HG03196 (cell line): ENCODE results near the gene PHRF1.
"Not testable (repeated sequence)": the region's sequence is repeated elsewhere in the genome, so short reads cannot be mapped to it uniquely, and the experiment has no call there.

Experiments
- ATAC-seq: cut with Tn5 transposase; IDR thresholded peaks from one replicate; pipeline ENCODE4 v1.9.1; 2021; ENCODE audit not compliant: unreplicated experiment

Gene PHRF1

DNA sequence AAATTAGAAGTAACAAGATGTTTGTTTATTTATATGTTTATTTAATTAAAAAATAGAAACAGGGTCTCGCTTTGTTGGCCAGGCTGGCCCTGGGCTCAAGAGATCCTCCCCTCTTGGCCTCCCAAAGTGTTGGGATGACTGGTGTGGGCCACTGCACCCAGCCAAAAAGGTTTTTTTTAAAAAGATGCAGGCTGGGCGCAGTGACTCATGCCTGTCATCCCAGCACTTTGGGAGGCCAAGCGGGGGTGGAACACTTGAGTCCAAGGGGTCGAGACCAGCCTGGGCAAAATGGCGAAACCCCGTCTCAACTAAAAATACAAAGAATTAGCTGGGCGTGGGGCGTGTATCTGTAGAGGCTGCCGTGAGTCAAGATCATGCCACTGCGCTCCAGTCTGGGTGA lies 74.2 kb downstream of the PHRF1 start:
- ATAC-seq: no peak

DNA sequence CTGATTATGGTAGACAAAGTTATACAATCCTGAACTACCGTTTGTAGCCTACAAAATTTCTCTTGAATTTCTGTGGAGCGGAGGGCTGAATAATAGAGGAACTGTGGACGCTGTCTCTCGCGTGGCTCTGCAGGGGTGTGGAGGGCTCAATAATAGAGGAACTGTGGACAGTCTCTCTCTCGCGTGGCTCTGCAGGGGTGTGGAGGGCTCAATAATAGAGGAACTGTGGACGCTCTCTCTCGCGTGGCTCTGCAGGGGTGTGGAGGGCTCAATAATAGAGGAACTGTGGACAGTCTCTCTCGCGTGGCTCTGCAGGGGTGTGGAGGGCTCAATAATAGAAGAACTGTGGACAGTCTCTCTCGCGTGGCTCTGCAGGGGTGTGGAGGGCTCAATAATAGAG lies 76.9 kb downstream of the PHRF1 start:
- not testable (repeated sequence) for ATAC-seq

DNA sequence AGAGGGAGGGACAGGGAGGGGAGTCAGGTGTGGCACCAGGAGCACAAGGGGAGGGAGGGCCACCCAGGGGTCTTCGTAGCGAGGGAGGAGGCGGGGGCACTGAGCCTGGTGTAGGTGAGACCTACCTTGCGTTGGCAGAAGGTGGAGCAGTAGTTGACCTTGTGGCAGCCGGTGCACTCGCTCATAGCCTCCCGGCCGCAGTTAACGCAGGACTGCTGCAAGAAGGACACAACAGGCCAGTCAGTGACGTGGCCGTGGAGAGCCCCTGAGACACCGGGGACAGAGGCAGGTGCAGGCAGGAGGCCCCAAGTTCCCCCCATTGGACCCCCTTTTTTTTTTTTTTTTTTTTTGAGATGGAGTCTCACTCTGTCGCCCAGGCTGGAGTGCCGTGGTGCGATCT lies 77.6 kb downstream of the PHRF1 start:
- ATAC-seq: no peak

DNA sequence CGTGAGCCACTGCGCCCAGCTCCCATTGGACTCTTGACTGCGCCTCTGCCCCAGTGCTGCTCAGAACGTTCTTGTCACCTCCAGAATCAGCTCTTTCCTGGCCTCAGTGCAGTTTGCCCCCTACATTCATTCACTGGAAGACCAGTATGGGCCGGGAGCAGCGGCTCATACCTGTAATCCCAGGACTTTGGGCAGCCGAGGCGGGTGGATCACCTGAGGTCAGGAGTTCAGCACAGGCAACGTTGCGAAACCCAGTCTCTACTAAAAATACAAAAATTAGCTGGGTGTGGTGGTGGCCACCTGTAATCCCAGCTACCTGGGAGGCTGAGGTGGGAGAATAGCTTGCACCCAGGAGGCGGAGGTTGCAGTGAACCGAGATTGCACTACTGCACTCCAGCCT lies 78.2 kb downstream of the PHRF1 start:
- not testable (repeated sequence) for ATAC-seq

DNA sequence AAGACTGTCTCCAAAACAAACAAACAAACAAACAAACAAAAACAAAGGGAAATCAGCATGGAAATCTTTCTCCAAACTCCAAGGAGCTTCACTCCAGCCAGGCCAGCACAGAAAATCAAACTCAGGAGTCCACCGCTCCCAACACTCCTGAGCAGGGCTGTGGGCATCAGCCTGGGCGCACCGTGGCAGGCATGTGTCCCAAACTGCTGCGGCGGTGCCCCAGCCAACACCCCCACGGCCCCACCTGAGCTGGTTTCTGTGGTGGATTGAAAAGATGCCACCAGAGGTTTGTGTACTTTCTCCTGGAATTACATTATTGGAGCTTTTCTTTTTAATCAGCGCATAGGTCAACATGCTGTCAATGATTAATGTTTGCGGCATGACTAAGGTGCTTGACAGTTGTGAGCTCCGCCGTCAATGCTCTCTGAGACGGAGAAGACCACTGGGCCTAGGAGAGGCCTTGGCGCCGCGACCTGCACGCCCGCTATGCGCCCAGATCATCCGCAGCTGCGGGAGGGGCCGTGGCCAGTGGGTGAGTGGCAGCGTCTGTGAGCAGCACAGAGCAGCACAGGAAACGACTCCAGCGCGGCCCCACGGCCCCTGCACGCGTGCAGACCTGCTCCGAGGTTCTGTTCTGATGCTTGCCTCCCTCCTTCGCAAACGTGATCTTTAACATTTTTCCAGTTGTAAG lies 78.9 kb downstream of the PHRF1 start:
- no peak for ATAC-seq

DNA sequence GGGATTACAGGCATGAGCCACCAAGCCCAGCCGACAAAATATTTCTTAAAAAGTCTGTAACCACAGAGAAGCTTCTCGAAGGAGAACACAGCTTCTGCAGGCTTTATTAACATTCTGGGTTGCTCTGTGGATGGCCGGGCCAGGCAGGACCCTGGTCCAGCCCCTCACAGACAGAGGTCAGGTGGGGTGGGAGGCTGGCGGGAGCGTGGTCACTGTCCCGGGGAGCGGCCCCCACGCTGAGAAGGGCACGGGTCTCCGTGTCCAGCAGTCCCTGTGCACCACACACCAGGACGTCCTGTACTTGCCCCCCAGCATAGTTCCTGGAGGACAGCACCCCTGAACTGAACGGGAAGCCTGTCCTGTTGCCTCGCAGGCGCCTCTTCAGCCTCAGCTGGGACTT lies 80.2 kb downstream of the PHRF1 start:
- ATAC-seq: no peak

DNA sequence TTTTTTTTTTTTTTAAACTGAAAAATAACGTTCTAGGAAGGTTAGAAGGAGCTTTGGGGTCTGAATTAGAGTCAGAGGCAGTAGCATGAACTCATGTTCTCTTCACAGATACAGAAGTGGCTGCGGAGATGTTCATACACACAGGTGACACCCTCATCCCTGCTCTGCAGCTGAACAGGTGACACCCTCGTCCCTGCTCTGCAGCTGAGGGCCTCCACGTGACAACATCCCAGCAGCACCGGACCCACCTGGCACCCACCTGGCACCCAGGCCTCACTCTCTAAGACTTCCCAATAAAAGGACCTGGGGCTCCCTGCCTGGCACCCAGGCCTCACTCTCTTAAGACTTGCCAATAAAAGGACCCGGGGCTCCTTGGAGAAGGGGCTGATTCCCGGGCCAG lies 80.6 kb downstream of the PHRF1 start:
- ATAC-seq: no peak

DNA sequence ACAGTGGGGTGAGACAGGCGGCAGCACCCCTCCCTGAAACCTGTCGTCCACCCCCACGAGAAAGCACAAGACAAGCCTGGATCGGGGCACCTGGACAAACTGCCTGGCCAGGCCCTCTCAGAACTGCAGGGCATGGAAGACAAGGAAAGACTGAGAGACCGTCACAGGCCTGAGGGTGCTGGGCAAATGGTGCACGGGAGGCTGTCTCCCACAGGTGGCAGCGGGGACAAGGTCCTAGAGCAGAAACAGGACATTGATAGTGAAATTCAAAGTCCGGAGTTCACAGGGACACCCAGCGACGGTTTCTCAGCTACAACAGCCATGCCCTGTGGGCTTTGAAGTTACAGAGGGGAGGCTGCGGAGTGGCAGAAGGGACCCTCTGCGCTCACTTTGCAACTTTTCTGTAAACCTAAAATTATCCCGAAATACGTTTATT lies 81.4 kb downstream of the PHRF1 start:
- no peak for ATAC-seq

DNA sequence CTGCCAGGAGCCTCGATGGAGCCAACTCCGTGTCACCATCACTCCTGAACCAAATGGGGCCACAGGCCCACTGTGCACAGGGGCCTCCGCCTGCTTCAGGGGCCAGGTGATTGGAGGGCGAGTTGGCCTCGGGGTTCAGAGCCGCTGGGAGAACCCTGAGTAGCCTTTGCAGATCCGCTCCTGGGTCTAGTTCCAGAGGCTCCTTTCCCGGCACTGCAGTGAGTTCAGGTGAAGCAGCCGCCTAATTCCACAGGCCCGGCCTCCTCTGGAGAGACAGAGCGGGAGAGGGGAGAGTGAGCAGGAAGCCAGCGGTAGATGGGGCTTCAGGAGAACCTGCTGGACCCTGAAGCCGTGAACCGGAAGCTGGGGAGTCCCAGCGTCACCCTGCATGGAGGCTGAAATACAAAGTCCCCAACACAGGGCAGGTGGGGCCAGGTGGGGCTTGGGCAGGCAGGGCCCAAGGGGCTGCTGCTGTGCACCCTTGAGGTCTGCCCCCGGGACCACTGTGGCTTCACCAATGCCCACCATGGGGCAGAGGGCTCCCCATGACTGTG lies 83.3 kb downstream of the PHRF1 start:
- no peak for ATAC-seq

DNA sequence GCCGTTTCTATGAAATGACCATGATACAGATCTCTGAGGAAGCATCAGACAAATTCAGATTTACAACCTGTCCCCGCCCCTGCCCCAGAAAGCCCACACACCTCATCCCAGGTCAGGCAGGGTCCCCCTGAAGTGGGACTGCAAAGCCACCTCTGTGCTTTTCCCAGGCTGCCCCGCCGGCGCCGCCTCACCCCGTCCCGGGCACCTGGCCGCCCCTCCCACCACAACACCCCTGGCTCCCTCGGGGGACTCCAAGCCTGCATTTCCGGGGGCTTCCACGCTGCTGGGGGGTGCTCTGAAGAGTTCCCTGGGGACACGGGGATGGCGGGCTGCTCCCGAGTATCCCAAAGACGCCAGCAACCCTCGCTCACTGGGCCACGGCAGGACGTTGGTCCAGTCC lies 84.0 kb downstream of the PHRF1 start:
- no peak for ATAC-seq

DNA sequence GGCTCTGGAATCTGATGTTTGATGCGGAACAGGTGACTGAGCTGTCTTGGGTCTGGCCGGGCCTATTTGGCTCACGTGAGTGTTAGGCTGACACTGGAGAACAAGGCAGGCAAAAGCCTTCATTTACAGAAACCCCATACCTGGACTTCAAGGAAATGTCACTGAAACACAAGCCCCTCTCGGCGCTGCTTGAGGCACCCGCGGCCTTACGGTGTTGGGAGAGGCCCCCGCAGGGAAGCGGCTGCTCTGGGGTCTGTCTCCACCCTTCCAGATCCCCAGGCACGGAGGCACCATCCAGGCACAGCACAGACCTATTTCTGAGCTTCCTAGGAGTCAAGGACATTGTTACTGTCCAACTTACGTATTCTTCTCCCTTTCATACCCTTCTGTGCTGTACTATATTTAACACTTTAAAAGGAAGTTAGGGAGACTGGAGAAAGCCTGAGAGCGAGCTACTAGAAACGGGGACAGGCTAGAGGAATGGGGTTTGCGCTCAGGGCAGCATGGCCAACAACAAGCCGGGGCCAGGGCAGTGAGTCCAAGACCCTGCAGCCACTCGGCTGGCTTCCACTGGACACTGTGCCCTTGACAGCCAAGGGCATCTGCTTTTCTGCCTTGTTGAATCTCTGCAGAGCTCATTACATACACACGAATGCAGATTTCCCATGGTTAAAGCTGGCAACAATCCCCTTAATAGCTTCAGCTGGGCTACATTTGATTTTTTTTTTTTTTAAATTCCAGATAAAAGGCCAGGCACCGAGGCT lies 84.6 kb downstream of the PHRF1 start:
- ATAC-seq: no peak
